ENCODE data around the gene RNASEH2B.

DNA sequence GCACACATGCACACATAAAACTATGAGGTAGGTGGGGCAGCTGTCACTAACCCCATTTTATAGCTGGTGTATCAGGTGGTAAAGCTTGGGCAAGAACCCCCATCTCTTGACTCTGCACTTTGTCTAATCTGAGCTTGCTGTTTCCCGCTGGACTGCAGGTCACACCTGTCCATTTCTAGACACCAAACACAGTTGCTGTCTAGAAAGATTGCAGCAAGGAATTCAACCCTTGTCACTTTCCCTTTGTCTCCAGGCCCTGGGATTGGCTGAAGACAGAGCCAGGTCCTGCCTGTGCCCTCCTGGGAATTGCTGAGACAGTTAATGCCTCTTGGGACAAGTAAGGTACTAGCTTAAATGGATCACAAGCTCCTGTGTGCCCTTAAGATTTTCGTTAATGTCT, 83.8 kb downstream of the RNASEH2B start:
- TF ChIP-seq CTCF (IDR thresholded peaks at IDR 0.05; ENCODE audit: poor library complexity) (no peak), EZH2 (IDR thresholded peaks at IDR 0.05; ENCODE audit: borderline replicate concordance) (no peak), EZH2phosphoT487 (IDR thresholded peaks at IDR 0.05; ENCODE audit: low read depth, severe bottlenecking, unreplicated experiment) (no peak)
